ENCODE data around the gene DMRTA2. TPM values are rescaled to one million over a fixed set of nuclear protein-coding genes. Genes with fewer than 3 reads are reported as not detected.

The DMRTA2 gene
- total RNA-seq, 1 donor = 1.3 TPM

GRCh38 chr1:50427818-50428779 is 4.9 kb upstream of the DMRTA2 start:
- no peak for DNase-seq (ENCODE audit: low read depth)
- H3K4me3 ChIP-seq (ENCODE audit: low read depth, low read length) = no peak overlapping the region

GRCh38 chr1:50427086-50427817 is 4.0 kb upstream of the DMRTA2 start:
- H3K4me3 ChIP-seq (ENCODE audit: low read depth, low read length) = no peak overlapping the region
- TF ChIP-seq CTCF (IDR thresholded peaks at IDR 0.05; ENCODE audit: insufficient read depth, low read depth, low read length) = no peak
- no peak for DNase-seq (ENCODE audit: low read depth)

More at GRCh38 chr1:50427818-50428779, 4.9 kb upstream of the DMRTA2 start:
- no peak for TF ChIP-seq CTCF (IDR thresholded peaks at IDR 0.05; ENCODE audit: insufficient read depth, low read depth, low read length)

GRCh38 chr1:50426702-50427085 is 3.5 kb upstream of the DMRTA2 start:
- no peak for DNase-seq (ENCODE audit: low read depth)
- TF ChIP-seq CTCF (IDR thresholded peaks at IDR 0.05; ENCODE audit: insufficient read depth, low read depth, low read length) = no peak
- H3K4me3 ChIP-seq (ENCODE audit: low read depth, low read length) = no peak overlapping the region

- H3K4me3 ChIP-seq (ENCODE audit: low read depth, low read length) = no peak overlapping the region
- no peak for DNase-seq (ENCODE audit: low read depth)
- no peak for TF ChIP-seq CTCF (IDR thresholded peaks at IDR 0.05; ENCODE audit: insufficient read depth, low read depth, low read length)
Measured at GRCh38 chr1:50426108-50426700, 3.0 kb upstream of the DMRTA2 start.

GRCh38 chr1:50425376-50426107 is 2.3 kb upstream of the DMRTA2 start:
- no peak for TF ChIP-seq CTCF (IDR thresholded peaks at IDR 0.05; ENCODE audit: insufficient read depth, low read depth, low read length)
- no peak overlapping the region for H3K4me3 ChIP-seq (ENCODE audit: low read depth, low read length)
- DNase-seq (ENCODE audit: low read depth) = no peak

- H3K4me3 ChIP-seq (ENCODE audit: low read depth, low read length) = no peak overlapping the region
- TF ChIP-seq CTCF (IDR thresholded peaks at IDR 0.05; ENCODE audit: insufficient read depth, low read depth, low read length) = no peak
Measured at GRCh38 chr1:50424884-50425375, 1.7 kb upstream of the DMRTA2 start.

More at GRCh38 chr1:50424884-50425375, 1.7 kb upstream of the DMRTA2 start:
- DNase-seq (ENCODE audit: low read depth) = no peak

All from fibroblast of villous mesenchyme (primary cell).